ENCODE data around the gene KRT14.

Gene KRT14

GRCh38 chr17:41629316-41629715 is 42.6 kb upstream of the KRT14 start:
- no peak for TF ChIP-seq POLR2AphosphoS5 (IDR thresholded peaks at IDR 0.05; ENCODE audit: low read depth, low read length)
- no peak for TF ChIP-seq TAF1 (IDR thresholded peaks at IDR 0.05; ENCODE audit: borderline replicate concordance, insufficient read depth, low read length)
- no peak for TF ChIP-seq SIN3A (IDR thresholded peaks at IDR 0.05; ENCODE audit: borderline replicate concordance, insufficient read depth, low read length)
- no peak for TF ChIP-seq REST (IDR thresholded peaks at IDR 0.05; ENCODE audit: insufficient read depth in 1 of 2, low read depth in 2 of 2, low read length in 2 of 2)
- TF ChIP-seq FOXP2 (optimal IDR thresholded peaks at IDR 0.05; ENCODE audit: borderline replicate concordance, extremely low read depth, extremely low read length, insufficient read depth) = no peak

- TF ChIP-seq SIN3A (IDR thresholded peaks at IDR 0.05; ENCODE audit: borderline replicate concordance, insufficient read depth, low read length) (no peak), FOXP2 (optimal IDR thresholded peaks at IDR 0.05; ENCODE audit: borderline replicate concordance, extremely low read depth, extremely low read length, insufficient read depth) (no peak), TAF1 (IDR thresholded peaks at IDR 0.05; ENCODE audit: borderline replicate concordance, insufficient read depth, low read length) (no peak), REST (IDR thresholded peaks at IDR 0.05; ENCODE audit: insufficient read depth in 1 of 2, low read depth in 2 of 2, low read length in 2 of 2) (no peak), POLR2AphosphoS5 (IDR thresholded peaks at IDR 0.05; ENCODE audit: low read depth, low read length) (no peak)
Measured at GRCh38 chr17:41627316-41628072, 40.8 kb upstream of the KRT14 start.

- TF ChIP-seq POLR2AphosphoS5 (IDR thresholded peaks at IDR 0.05; ENCODE audit: low read depth, low read length) (no peak), SIN3A (IDR thresholded peaks at IDR 0.05; ENCODE audit: borderline replicate concordance, insufficient read depth, low read length) (no peak), REST (IDR thresholded peaks at IDR 0.05; ENCODE audit: insufficient read depth in 1 of 2, low read depth in 2 of 2, low read length in 2 of 2) (no peak), TAF1 (IDR thresholded peaks at IDR 0.05; ENCODE audit: borderline replicate concordance, insufficient read depth, low read length) (no peak), FOXP2 (optimal IDR thresholded peaks at IDR 0.05; ENCODE audit: borderline replicate concordance, extremely low read depth, extremely low read length, insufficient read depth) (no peak)
Measured at GRCh38 chr17:41625602-41626001, 38.9 kb upstream of the KRT14 start.

- TF ChIP-seq REST (IDR thresholded peaks at IDR 0.05; ENCODE audit: insufficient read depth in 1 of 2, low read depth in 2 of 2, low read length in 2 of 2) = no peak
Measured at GRCh38 chr17:41624208-41625101, 37.8 kb upstream of the KRT14 start, which contains the start of gene KRT17. Gene KRT17, minus strand, starts transcription at chr17:41624575. Its CDS starts 66 bp downstream, at chr17:41624509.

Measured in PFSK-1 (cell line).